Left hindlimb (tissue), 1 donor: Measurements from ENCODE around the gene ADAMTS13.

ENCODE experiments used
- DNase-seq: peaks from one replicate; pipeline ENCODE4 v3.0.0-alpha.2; 2018

The ADAMTS13 gene

DNA sequence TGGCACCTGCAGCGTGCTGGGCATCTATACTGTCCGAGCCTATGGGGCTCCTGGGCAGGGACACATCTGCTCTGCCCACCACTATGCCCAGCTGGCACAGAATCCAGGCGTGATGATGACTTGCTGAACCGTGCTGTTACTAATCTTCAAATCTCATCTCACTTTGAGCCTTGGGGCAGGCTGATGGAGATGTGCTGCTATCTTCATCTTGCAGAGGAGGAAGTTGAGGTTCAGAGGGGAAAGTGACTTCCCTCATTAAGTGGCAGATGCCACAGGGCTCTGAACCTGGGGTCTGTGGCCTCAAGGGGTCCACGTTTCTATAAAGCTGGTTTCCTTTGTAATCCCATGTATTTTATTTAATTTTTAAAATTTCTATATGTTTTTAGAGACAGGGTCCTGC lies 52.0 kb downstream of the ADAMTS13 start:
- DNase-seq: no peak

DNA sequence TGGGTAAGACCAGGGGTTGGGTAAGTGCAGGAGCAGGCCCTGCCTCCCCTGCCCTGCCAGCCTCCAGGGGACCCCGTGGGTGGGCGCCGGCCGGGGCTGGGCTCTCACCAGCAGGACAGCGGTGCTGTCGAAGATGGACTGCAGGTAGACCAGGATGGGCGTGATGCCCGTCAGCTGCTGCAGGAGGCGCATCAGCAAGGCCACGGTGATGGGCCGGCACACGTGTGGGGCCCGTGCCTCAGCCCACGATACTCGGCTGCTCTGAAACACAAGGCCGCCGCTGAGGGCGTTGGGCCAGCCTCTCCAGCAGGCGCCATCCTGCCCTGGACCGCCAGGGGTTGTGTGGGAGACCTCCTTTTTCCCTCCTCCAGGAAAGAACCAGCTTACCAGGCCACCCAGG lies 52.7 kb downstream of the ADAMTS13 start:
- no peak for DNase-seq

DNA sequence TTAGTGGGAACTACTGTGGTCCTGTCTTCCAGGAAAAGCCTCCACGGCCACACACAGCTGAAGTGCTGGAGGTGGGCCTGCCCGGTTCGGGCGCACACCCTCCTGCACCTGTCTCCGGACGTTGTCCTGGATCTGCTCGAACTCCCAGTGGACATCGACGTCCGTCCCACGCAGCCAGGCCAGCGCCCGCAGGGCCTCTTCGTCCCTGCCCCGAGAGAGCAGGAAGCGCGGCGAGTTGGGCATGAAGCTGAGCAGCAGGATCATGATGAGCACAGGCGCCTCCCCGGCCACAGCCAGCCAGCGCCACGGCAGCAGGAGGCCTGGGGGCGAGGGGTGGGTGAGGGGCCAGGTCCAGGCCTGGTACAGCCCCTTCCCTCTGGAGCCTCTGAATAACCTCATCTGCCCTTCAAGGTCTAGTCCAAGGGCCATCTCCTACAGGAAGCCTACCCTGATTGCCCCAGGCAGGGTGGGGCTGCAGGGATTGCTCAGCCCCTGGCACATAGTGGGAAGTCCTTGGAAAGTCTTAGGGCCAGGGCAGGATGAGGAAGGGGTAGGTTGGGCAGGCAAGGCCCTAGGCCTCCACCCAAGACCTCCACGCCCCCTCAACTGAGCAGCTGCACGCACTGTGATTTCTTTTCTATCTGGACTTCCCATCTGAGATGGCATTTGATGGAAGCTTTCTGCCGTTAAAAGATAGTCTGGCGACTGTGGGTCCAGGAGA lies 53.3 kb downstream of the ADAMTS13 start:
- no peak for DNase-seq

DNA sequence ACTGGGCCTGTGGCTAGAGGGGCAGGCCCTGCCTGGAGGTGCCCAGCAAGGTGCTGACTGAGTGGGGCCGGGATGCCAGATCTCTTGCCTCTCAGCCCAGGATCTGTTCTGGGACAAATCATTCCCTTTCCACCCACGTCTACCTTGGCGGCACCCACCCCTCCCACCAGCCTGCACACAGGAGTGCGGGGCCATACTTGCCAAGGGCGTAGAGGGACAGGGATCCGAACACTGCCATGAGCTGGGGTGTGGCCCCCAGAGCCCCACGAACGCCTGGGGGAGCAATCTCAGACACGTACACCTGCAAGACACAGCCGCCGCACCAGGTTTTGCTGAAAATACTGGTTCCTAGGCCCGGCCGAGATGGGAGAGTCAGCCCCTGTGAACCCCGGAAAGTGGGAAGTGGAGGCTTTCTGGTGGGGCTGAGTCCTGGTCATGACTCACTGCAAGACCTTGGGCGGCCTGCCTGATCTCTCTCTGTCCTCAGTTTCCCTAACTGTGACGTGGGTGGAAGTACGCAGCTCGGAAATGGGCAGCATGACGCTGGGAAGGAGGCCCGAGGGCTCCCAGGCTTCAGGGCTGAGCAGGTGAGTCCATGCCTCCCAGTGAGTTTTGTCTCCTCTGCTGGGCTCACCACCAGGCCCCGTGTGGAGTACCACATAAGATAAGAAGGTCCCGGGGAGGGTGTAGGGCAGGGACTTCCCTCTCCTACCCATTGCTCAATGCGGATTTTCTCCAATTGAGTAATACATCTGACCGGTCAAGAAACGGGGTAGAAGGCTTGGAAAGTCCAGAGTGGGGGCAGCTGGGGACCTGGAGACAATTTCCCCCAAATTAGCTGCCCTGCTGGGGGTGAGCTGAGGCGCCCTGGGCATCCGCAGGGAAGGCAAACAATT lies 54.1 kb downstream of the ADAMTS13 start:
- DNase-seq: no peak

DNA sequence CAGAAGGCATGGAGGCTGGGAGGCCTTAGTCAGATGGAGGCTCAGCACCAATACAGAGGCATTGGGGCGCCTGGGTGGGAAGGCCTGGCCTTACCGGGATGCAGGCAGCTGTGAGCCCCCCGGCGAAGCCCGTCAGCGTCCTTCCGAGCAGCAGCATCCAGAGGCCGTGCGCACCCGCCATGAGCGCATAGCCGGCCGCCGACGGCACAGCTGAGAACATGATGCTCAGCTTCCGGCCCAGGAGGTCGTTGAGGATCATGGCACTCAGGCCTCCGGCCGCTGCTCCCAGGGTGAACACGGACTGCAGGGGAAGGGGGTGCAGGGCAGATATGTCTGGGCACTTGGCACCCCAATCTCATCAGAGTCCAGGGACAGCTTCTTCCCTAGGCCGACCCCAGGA lies 54.8 kb downstream of the ADAMTS13 start:
- DNase-seq: no peak

DNA sequence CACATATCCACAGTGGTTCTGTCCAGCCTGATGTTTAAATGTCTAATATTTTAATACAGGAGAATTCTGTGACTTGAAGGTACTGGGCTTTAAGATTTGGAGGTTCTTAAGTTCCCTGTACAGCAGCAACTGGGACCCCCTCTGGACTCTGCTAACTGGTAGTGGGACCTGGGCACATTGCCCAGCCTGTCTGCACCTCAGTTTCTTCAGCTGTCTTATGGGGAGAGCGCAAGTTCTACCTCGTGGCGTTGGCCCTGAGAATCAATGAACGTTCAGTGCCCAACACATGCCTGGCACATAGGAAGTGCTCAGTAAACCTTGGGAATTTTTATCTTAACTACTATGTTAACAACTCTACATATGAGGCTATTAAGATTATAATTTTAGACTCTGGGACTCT lies 55.3 kb downstream of the ADAMTS13 start:
- DNase-seq: no peak

DNA sequence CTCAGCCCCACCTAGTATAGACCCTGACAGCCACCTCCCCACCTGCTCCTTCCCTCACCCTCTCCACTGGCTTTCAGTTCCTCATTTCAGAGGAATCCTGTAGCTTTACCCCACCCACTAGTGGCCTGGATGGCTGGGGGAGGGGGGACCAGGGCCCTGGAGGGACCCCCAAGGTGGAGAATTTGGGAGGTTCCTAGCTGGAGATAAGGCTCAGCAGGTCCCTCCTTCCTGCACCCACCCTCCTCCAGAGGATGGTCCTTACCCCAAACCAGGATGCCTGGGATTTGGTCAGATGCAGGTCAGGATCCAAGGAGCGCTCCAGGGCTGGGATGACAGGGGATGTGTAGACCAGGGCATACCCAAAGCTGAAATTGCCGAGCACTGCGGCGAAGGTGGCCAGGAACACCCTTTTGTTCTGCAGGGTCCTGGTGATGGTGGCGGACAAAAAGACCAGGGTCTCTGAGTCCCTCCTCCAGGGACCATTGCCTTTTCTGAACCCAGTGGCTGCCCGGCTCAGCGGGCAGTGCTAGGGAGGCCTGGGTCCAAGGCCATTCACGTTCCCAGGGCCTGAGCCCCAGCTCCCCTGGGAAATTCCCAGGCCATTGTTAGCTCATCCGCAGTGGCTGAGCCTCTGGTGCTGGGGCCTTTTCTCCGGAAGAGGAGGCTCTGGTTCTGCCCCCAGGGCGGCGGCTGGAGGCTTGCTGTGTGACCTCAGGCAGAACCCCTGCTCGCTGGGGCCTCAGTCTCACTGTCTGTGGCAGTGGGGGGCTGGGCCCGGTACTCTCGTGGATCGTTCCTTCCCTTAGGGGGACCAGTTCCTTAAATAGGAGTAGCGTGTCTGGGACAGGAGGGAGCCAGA lies 56.1 kb downstream of the ADAMTS13 start:
- DNase-seq: peak; percentile 50

DNA sequence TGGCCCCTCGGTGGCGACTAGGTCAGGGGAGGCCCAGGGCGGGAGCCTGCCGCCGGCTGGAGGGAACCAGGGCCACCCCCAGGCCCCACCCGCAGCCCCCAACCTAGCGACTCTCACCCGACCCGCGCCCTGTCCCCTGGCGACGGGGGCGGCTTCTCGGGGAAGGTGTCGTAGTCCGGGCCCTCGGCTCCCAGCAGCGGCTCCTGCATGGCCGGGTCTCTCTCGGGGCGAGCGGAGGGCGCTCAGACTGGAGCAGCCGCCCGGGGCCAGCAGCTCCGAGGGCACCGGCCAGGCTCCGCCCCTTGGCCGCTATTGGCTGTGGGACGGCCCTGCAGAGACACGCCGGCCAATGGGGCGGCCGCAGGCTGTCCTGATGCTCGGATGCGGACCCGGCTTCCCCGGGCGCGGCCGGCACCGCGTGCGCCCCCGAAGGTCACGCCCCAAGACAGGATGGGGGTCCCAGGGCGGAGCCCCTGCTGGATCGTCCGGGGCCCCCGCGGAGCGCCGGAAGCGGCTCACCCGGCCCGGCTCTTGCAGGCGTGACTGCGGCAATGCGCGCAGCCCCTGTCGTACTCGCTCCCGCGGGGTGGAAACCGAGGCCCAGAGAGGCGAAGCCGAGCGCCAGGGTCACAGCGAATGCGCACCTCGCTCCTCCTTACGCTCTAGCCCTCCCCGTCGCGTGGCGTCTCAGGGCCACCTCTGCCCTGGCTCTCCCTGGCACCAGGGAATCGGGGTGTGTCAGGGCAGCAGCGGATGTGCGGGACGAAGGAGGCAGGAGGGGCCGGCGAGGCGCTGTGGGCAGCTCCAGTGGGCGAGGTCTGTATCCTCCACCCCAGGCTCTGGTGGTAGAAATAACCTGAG lies 56.9 kb downstream of the ADAMTS13 start, which contains the start of gene SLC2A6:
Gene SLC2A6, minus strand, starts transcription at position 249 of the 861 bp plus-strand sequence. Its CDS starts 40 bp downstream, at position 209.
- peak; percentile 83 for DNase-seq

DNA sequence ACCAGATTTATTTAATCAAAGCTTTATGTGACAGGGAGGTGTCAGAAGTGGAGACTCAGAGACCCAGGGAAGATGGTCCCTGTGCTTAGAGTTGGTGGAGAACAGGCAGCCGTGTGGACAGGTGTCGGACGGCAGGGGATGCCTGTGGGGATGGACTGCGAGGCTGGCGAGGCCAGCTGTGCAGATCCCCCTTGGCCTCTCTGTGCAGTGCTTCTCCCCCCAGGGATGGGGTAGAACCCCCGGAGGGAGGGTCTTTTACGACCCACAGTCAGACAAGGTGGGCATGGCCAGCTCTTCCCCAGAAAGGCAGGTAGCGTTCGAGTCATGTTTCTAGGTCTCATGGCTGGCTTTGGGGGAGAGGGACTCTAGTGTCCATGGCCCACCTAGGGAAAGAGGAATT lies 61.4 kb downstream of the ADAMTS13 start:
- peak; percentile 8 for DNase-seq

DNA sequence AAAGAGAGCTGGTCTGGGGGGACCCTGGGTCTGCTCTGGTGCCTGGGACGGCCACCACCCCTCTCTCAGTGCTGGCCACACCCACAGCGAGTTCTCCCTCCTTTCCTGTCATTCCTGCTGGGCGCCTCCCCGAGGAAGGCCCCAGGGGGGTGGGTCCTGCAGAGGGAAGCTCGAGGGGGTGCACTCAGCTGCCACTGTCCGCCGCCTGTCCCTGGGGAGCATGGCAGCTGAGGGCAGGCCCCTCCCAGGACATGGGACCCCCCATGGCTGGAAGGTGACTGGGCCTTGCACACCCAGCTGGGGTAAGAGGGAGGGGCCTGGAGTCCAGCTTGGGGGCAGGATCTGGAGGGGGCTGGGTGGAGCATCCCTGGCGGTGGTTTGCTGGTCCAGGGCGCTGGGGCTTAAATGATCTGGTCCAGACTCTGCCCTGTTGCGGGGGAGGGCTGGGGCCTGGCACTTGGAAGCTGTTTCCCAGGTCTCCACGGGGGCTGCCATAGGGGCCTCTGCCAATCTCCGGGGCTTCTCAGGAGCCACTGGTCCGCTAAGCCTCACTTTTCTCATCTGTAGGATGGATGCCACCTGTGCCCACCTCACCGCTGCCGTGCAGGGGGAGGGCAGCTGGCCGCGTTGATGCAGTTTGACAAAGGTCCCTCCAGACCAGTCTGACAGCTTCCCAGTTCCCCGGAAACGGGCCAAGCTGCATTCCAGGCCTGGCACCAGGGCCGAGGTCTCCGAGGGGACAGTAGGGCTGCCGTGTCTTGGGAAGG lies 62.7 kb downstream of the ADAMTS13 start:
- peak; percentile 20 for DNase-seq

DNA sequence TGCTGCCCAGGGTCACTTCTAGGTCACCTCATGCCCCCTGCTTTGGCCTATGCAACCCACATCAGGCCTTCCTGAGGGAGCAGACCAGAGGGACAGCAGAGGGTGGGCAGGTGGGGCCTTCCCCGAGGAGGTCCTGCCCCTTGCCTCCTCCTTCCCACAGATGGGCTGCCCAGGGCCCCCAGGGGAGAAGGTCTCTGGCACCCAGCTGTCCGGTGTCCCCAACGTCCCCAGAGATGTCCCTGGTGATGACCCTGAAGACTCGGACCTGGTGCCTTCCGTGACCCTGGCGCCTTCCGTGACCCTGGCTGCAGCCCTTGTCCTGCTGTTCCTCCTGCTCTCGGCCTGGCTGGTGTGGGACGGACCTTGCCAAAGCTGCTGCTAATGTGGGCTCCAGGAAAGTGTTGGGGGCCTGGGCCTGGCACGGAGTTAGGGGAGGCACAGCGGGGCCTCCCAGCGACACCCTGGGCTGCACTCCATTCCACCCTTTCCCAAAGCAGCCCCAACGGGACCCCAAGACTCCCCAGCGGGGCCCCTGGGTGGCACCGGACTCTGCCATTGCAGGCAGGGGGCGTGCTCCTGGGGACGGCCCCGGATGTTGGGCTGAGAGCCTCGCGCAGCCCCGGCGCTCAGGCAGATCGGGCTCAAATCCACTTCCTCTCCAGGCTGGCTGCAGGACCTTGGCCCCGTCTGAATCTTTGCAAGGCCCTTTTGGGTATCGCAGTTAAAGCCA lies 63.5 kb downstream of the ADAMTS13 start:
- peak; percentile 33 for DNase-seq

DNA sequence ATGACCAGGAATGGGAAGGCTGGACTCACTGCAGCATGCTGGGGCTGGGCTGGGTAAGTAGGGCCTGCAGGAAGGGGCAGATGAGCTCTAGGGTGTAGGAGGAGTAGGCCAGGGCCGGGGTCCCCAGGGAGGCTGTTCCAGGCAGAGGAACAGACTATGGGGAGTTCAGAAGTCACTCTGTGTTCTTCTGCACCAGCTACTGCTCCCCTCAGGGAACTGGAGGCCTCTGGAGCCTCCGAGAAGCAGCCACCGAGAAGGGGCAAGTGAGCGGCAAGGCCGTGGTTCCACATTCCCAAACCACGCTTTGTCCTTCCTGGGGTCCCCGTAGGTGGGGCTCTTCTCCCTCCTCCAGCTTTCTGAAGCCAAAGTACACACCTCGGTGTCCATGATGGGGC lies 65.2 kb downstream of the ADAMTS13 start:
- DNase-seq: no peak

DNA sequence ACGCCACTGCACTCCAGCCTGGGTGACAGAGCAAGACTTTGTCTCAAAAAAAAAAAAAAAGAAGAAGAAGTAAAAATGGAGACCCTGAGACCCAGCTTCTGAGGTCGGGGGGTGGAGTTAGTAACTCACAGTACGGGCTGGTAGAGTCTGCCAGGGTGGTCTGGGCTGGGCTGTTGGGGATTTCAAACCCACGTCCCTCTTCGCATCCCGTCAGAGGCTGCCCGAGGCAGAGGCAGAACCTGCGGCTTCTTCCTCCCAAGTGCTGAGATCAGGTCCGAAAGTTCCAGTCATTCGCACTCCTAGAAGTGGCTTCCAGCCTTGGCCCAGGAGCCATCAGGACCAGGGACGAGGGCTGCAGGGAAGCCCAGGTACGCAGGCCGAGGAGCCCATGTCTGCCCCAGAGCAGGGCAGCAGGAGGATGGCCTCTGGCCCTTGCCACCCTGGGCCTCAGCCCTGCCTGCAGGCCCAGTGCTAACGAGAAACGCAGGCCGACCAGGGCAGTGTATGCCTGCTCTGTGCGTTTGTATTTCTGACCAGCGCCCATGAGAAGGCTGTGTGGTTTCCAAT lies 66.6 kb downstream of the ADAMTS13 start:
- DNase-seq: peak; percentile 13

DNA sequence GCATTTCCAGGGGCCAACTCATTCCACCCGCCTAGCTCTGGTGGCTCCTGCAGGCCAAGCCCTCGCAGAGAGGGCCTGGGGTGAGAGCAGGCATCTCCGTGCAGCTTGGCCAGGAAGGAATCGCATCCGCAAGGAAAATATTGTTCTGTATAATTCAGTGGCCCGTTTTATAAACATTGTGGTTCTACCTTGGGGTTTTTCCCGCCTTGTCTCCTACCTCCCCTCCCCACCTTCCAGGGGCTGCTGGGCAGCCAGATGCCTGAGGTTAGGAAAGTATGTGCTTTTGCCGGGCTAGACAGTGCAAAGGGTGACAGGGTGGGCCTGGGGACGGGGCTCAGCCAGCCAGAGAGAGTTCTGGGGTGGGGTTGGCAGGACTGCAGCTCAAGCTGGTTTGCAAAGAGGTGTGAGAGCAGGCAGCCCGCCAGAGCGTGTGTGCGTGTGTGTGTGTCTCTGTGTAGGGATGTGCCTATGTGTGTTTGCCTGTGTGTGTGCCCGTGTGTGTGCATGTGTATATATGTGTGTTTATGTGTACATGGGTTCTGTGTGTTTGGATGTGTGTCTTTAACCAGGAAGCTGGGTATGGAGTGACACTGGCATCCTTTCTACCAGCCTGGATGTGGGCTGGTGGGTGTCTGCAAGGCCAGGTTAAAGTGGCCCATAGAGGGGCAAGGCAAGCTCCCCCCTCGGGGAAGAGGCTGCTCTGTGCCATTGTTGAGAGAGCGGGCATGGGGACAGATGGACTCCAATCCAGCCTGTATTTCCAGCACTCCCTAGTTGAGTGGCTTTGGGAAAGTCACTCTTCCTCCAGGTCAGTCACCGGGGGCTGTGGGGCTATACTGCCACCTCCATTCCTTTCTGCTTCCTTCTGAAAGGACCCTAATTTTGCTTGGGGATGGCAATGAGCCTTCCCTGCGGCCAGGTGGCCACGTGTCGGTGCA lies 67.4 kb downstream of the ADAMTS13 start:
- DNase-seq: peak; percentile 49

DNA sequence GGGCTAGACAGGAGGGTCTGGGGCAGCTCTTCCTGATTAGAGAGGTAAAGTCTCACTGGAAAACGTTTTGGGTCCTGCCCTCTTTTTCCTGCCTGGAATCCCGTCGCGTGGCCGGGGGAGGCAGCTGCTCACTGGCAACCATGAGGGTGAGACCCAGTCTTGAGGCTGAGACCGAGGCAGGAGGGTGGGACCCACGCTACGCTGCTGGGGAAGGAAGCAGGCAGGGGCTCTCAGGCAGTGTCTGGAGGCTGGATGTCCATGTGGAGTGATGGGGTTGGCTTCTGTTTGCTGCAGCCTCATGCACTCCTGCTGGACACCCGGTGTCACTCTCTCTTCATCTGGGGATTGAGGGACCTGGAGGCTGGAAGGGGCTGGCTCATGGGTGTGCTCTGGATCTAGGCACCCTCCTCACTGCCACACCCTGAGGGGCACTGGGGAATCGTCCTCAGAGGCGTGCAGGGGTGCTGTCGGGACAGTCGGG lies 68.1 kb downstream of the ADAMTS13 start:
- DNase-seq: peak; percentile 28

DNA sequence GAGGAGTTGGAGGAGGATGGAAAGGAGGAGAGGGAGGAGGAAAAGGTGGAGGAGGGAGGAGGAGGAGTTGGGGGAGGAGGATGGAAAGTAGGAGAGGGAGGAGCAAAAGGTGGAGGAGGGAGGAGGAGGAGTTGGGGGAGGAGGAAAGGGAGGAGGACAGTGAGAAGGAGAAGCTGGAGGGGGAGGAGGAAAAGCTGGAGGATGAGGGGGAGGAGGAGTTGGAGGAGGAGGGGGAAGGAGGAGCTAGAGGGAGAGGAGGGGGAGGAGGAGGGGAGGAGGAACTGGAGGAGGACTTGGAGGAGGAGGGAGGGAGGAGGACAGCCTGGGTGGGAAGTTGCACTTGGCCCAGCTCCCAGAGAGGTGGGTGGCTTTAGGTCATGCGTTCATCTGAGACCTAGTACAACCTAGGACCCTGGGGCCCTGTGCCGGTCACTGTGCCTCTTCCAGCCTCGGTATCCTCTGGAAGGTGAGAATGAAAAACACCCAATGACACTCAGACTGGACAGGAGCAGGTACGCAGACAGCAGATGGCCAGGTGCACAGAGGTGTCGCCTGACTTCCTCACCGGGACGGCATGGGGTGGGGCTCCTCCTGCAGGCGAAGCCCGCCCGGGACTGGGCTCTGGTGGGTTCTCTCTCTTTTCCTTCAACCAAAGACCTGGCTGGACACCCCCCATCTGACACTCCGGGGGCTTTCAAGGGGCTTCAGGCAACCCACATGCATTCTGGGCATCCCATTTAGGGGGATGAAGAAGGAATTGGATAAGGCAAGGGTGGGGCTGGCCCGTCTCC lies 68.9 kb downstream of the ADAMTS13 start:
- DNase-seq: peak; percentile 30

DNA sequence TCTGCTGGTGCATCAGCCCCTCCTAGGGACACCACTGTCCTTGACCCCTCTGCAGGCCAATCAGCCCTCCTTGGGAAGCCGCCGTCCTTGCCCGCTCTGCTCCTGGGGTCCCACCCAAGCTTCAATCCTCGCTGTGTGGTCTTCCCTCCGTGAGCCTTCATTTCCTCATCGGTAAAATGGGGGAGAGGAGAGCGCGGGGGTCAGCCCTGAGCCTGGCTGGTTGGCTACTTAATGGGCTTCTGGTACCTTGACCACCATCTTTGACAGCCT lies 69.4 kb downstream of the ADAMTS13 start:
- no peak for DNase-seq
